PC-9 (cell line): Measurements from ENCODE around the gene NAT9. TPM values are rescaled to one million over a fixed set of nuclear protein-coding genes. Genes with fewer than 3 reads are reported as not detected.

ENCODE experiments used
- BruUV-seq: library from RNA; stranded (reverse); fragments of 400-500 nt; replicated peaks from 2 replicates; lab custom pipeline; 2021; lab: Mats Ljungman, UMichigan
- CTCF ChIA-PET: fragments of 300-600 bp; sonication (Branson Sonifier 250); formaldehyde crosslinking; loops from one replicate; lab custom pipeline; 2022; ENCODE audit warnings: antibody characterized with exemption; lab: Charles Lee
- POLR2A ChIA-PET: fragments of 300-600 bp; sonication (Branson Sonifier 250); formaldehyde crosslinking; loops from one replicate; lab custom pipeline; 2022; ENCODE audit warnings: antibody characterized with exemption; ENCODE audit not compliant: unreplicated experiment; lab: Charles Lee
- DNase-seq, 2 experiments: peaks; one replicate each; pipeline versions ENCODE4 v3.0.0 to v3.0.0-alpha.2; 2015 to 2022; ENCODE audit warnings: mixed read lengths in 1 of 2
- H2AFZ ChIP-seq: fragments of 200-600 bp; sonication (generic); 2 replicates; pipeline ENCODE4 v1.8.1; 2017; ENCODE audit warnings: antibody characterized with exemption
- H3F3A ChIP-seq: fragments of 200-600 bp; sonication (generic); 2 replicates; pipeline ENCODE4 v1.8.1; 2017; ENCODE audit warnings: antibody characterized with exemption, mild to moderate bottlenecking, low read depth; ENCODE audit not compliant: insufficient read depth
- H3K27ac ChIP-seq: fragments of 200-600 bp; sonication (generic); 2 replicates; pipeline ENCODE4 v1.6.1; 2016; ENCODE audit warnings: mixed run types
- H3K27me3 ChIP-seq: fragments of 200-600 bp; sonication (generic); 2 replicates; pipeline ENCODE4 v1.6.1; 2016; ENCODE audit warnings: low read depth, mixed run types; ENCODE audit not compliant: insufficient read depth
- H3K36me3 ChIP-seq: fragments of 200-600 bp; sonication (generic); 2 replicates; pipeline ENCODE4 v1.6.1; 2016; ENCODE audit warnings: low read depth, mixed run types
- H3K4me1 ChIP-seq: fragments of 200-600 bp; sonication (generic); replicated peaks from 2 replicates; pipeline ENCODE4 v1.6.1; 2016; ENCODE audit warnings: mixed run types; ENCODE audit not compliant: insufficient read depth
- H3K4me2 ChIP-seq: fragments of 200-600 bp; sonication (generic); 2 replicates; pipeline ENCODE4 v1.6.1; 2017; ENCODE audit warnings: mixed run types
- H3K4me3 ChIP-seq: fragments of 200-600 bp; sonication (generic); 2 replicates; pipeline ENCODE4 v1.6.1; 2016; ENCODE audit warnings: mixed run types
- H3K79me2 ChIP-seq: fragments of 200-600 bp; sonication (generic); 2 replicates; pipeline ENCODE4 v1.6.1; 2017; ENCODE audit warnings: low read depth, mixed run types
- H3K9me2 ChIP-seq: fragments of 200-600 bp; sonication (generic); 2 replicates; pipeline ENCODE4 v1.8.1; 2017; ENCODE audit warnings: mild to moderate bottlenecking; ENCODE audit not compliant: insufficient read depth
- H3K9me3 ChIP-seq: fragments of 200-600 bp; sonication (generic); 2 replicates; pipeline ENCODE4 v1.8.1; 2016; ENCODE audit warnings: low read depth; ENCODE audit not compliant: insufficient read depth
- H4K20me1 ChIP-seq: fragments of 200-600 bp; sonication (generic); 2 replicates; pipeline ENCODE4 v1.8.1; 2017; ENCODE audit not compliant: insufficient read depth
- EZH2 ChIP-seq: fragments of 200-600 bp; sonication (generic); IDR thresholded peaks from 2 replicates; pipeline ENCODE4 v1.8.0; 2017; ENCODE audit warnings: antibody characterized with exemption, low read depth
- intact Hi-C: fragments of 100-400 bp; cut with micrococcal nuclease; formaldehyde crosslinking; loops from one replicate; pipeline ENCODE4 v1.10.0; 2022; ENCODE audit not compliant: unreplicated experiment
- total RNA-seq: library from RNA; stranded (reverse); gene quantifications from 2 replicates; pipeline ENCODE4 v1.2.3, GENCODE V29; 2021
- TF ChIP-seq, protein P1 (sequence below): fragments of 200-600 bp; sonication (generic); conservative IDR thresholded peaks from 2 replicates; pipeline ENCODE4 v1.6.1; 2017; ENCODE audit warnings: mixed run types, antibody characterized with exemption, mild to moderate bottlenecking, moderate library complexity

NAT9 gene
- total RNA-seq, 1 experiment from 2014 or later = 31.5 TPM

GRCh38 chr17:74758848-74759168 lies 17.3 kb downstream of the NAT9 start:
- Histone ChIP-seq H3K9me2 (no peaks in the 10 kb centered on the region), H3K4me3 (no peak overlapping the region), H3K36me3 (no peaks in the 10 kb centered on the region), H3K4me1 (peaks cover 50% of the 10 kb centered on the region), H3F3A (peaks cover 4% of the 10 kb centered on the region; the same call in 1 of the 2 replicates), H3K4me2 (peak overlapping the region; percentile 81), H4K20me1 (peaks cover 9% of the 10 kb centered on the region), H3K27ac (no peak overlapping the region), H3K79me2 (peaks cover 41% of the 10 kb centered on the region), H3K9me3 (no peaks in the 10 kb centered on the region), H2AFZ (no peak overlapping the region), H3K27me3 (no peaks in the 10 kb centered on the region)
- TF ChIP-seq, protein P1, sequence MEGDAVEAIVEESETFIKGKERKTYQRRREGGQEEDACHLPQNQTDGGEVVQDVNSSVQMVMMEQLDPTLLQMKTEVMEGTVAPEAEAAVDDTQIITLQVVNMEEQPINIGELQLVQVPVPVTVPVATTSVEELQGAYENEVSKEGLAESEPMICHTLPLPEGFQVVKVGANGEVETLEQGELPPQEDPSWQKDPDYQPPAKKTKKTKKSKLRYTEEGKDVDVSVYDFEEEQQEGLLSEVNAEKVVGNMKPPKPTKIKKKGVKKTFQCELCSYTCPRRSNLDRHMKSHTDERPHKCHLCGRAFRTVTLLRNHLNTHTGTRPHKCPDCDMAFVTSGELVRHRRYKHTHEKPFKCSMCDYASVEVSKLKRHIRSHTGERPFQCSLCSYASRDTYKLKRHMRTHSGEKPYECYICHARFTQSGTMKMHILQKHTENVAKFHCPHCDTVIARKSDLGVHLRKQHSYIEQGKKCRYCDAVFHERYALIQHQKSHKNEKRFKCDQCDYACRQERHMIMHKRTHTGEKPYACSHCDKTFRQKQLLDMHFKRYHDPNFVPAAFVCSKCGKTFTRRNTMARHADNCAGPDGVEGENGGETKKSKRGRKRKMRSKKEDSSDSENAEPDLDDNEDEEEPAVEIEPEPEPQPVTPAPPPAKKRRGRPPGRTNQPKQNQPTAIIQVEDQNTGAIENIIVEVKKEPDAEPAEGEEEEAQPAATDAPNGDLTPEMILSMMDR = no peak
- no peak for TF ChIP-seq EZH2
- intact Hi-C loops = loop anchor here (1.0 kb wide), 1 partner anchor 9 kb away; no protein-coding TSS in a partner anchor
- CTCF ChIA-PET = interaction anchor here (1.8 kb wide), 1 partner anchor 102 kb away, joined by 6 read pairs; no protein-coding TSS in a partner anchor
- DNase-seq = peak in 1 of 2 experiments; percentile 31
- no TSS peak for BruUV-seq
- POLR2A ChIA-PET = interaction anchor here (0.6 to 1.7 kb wide), 3 partner anchors 10 to 115 kb away, joined by 4 to 7 read pairs (median 7); no protein-coding TSS in a partner anchor

- Histone ChIP-seq H3K36me3 (no peaks in the 10 kb centered on the region), H4K20me1 (peaks cover 9% of the 10 kb centered on the region), H3F3A (peaks cover 4% of the 10 kb centered on the region; the same call in 1 of the 2 replicates), H3K27ac (no peak overlapping the region), H3K4me2 (peak overlapping the region; percentile 81; the same call in 1 of the 2 replicates), H3K79me2 (peaks cover 47% of the 10 kb centered on the region), H3K4me1 (peaks cover 51% of the 10 kb centered on the region), H2AFZ (no peak overlapping the region), H3K9me2 (no peaks in the 10 kb centered on the region), H3K9me3 (no peaks in the 10 kb centered on the region), H3K4me3 (no peak overlapping the region), H3K27me3 (no peaks in the 10 kb centered on the region)
- intact Hi-C loops = loop anchor here (1.0 kb wide), 1 partner anchor 8 kb away; no protein-coding TSS in a partner anchor
- TF ChIP-seq, protein P1 = no peak
- no peak for TF ChIP-seq EZH2
- POLR2A ChIA-PET = interaction anchor here (0.6 kb wide), 3 partner anchors 115 to 333 kb away, joined by 3 to 4 read pairs (median 3); no protein-coding TSS in a partner anchor
- BruUV-seq = no TSS peak
- DNase-seq = peak; percentile 26 to 65
- CTCF ChIA-PET = no interaction called here
These were observed 18.0 kb downstream of the NAT9 start for GRCh38 chr17:74757931-74758847.

GRCh38 chr17:74757502-74757901 lies 18.6 kb downstream of the NAT9 start:
- POLR2A ChIA-PET = interaction anchor here (0.6 kb wide), 2 partner anchors 255 to 333 kb away, joined by 3 read pairs; no protein-coding TSS in a partner anchor
- intact Hi-C loops = no loop called here
- H3K27me3 ChIP-seq = no peaks in the 10 kb centered on the region

More at GRCh38 chr17:74757502-74757901, 18.6 kb downstream of the NAT9 start:
- Histone ChIP-seq H3K4me2 (no peak overlapping the region), H3K79me2 (peaks cover 52% of the 10 kb centered on the region), H3K4me3 (no peak overlapping the region), H3F3A (peaks cover 4% of the 10 kb centered on the region; the same call in 1 of the 2 replicates), H3K9me2 (no peaks in the 10 kb centered on the region), H2AFZ (no peak overlapping the region), H4K20me1 (peaks cover 16% of the 10 kb centered on the region), H3K36me3 (peaks cover 3% of the 10 kb centered on the region; the same call in 1 of the 2 replicates), H3K27ac (no peak overlapping the region), H3K9me3 (no peaks in the 10 kb centered on the region), H3K4me1 (peaks cover 57% of the 10 kb centered on the region)
- CTCF ChIA-PET = no interaction called here
- no peak for TF ChIP-seq EZH2
- TF ChIP-seq, protein P1 = no peak
- no TSS peak for BruUV-seq
- peak in 1 of 2 experiments; percentile 56 for DNase-seq
